Common myeloid progenitor, CD34-positive (primary cell): ENCODE data around the gene PTRH1.

Experiments
- CTCF ChIA-PET: fragments of 350-600 bp; sonication (Branson Sonifier 250); formaldehyde crosslinking; loops from one replicate; lab custom pipeline; 2021; ENCODE audit warnings: antibody characterized with exemption; lab: Charles Lee
- POLR2A ChIA-PET: fragments of 350-600 bp; sonication (Branson Sonifier 250); formaldehyde crosslinking; loops from one replicate; lab custom pipeline; 2021; ENCODE audit warnings: antibody characterized with exemption; lab: Charles Lee
- DNase-seq, 3 donors: peaks; one replicate each; pipeline versions ENCODE4 v3.0.0 to v3.0.0-alpha.2; 2013
- H3K27ac ChIP-seq, 2 experiments: 1 replicate in 1 of 2; 2 replicates in 1 of 2; pipeline ENCODE4 v1.7.0; 2013; ENCODE audit warnings: inconsistent platforms in 2 of 2, low read length in 2 of 2, mild to moderate bottlenecking in 2 of 2, low read depth in 1 of 2, moderate library complexity in 1 of 2; ENCODE audit not compliant: severe bottlenecking in 2 of 2, insufficient read depth in 1 of 2, poor library complexity in 1 of 2
- H3K27me3 ChIP-seq, 5 experiments: replicated peaks in 2 of 5; 1 replicate in 3 of 5; 2 replicates in 2 of 5; pipeline versions ENCODE4 v1.6.1 to v1.7.0; 2013; ENCODE audit warnings: low read length in 4 of 5, mild to moderate bottlenecking in 2 of 5, moderate library complexity in 2 of 5, inconsistent platforms in 1 of 5; ENCODE audit not compliant: insufficient read depth in 5 of 5, control insufficient read depth in 4 of 5
- H3K36me3 ChIP-seq, 4 experiments: 1 replicate in 2 of 4; 2 replicates in 2 of 4; pipeline versions ENCODE4 v1.6.1 to v1.7.0; 2013; ENCODE audit warnings: low read length in 3 of 4, control low read depth in 1 of 4, mild to moderate bottlenecking in 1 of 4; ENCODE audit not compliant: control insufficient read depth in 4 of 4, insufficient read depth in 4 of 4
- H3K4me1 ChIP-seq, 4 experiments: 1 replicate in 3 of 4; 2 replicates in 1 of 4; pipeline versions ENCODE4 v1.6.1 to v1.7.1; 2013; ENCODE audit warnings: low read length in 3 of 4, mild to moderate bottlenecking in 3 of 4, control low read depth in 1 of 4, inconsistent platforms in 1 of 4, moderate library complexity in 1 of 4; ENCODE audit not compliant: control insufficient read depth in 4 of 4, insufficient read depth in 4 of 4; ENCODE audit errors: control extremely low read depth in 1 of 4
- H3K4me3 ChIP-seq, 7 experiments: 1 replicate in 4 of 7; 2 replicates in 3 of 7; pipeline versions ENCODE4 v1.5.1 to v1.7.0; 2013; ENCODE audit warnings: mild to moderate bottlenecking in 7 of 7, low read length in 6 of 7, moderate library complexity in 6 of 7, inconsistent platforms in 2 of 7, low read depth in 2 of 7, control low read depth in 1 of 7; ENCODE audit not compliant: insufficient read depth in 4 of 7, control insufficient read depth in 1 of 7; ENCODE audit errors: extremely low read depth in 1 of 7
- H3K9me3 ChIP-seq, 5 experiments: 1 replicate in 4 of 5; 2 replicates in 1 of 5; pipeline versions ENCODE4 v1.6.1 to v1.7.1; 2013; ENCODE audit warnings: low read length in 4 of 5, mild to moderate bottlenecking in 2 of 5, inconsistent platforms in 1 of 5, low read depth in 1 of 5, moderate library complexity in 1 of 5; ENCODE audit not compliant: control insufficient read depth in 4 of 5, insufficient read depth in 2 of 5; ENCODE audit errors: control extremely low read depth in 1 of 5
- WGBS: methylation state at CpG from one replicate; pipeline ENCODE4 v1.1.5; 2013; ENCODE audit not compliant: insufficient coverage; 5-methylcytosine and 5-hydroxymethylcytosine counted together

The PTRH1 gene

GRCh38 chr9:127751269-127752054 is 36.0 kb upstream of the PTRH1 start:
- H3K27ac ChIP-seq: no peak overlapping the region
- H3K4me1 ChIP-seq: no peaks in the 10 kb centered on the region
- no peak overlapping the region for H3K4me3 ChIP-seq
- ChIA-PET POLR2A (no interaction called here), CTCF (interaction anchor here (1.1 to 1.9 kb wide), 2 partner anchors 14 to 119 kb away, joined by 3 to 4 read pairs; no protein-coding TSS in a partner anchor)
- H3K9me3 ChIP-seq: no peaks in the 10 kb centered on the region
- WGBS: 94% methylated on average over 4 of the region's 10 CpGs
- H3K36me3 ChIP-seq: peaks cover 23 to 84% (median 68%) of the 10 kb centered on the region in 4 experiments
- no peak for DNase-seq
- no peaks in the 10 kb centered on the region for H3K27me3 ChIP-seq

- no peaks in the 10 kb centered on the region for H3K9me3 ChIP-seq
- H3K4me1 ChIP-seq: no peaks in the 10 kb centered on the region
- H3K4me3 ChIP-seq: no peak overlapping the region
- H3K36me3 ChIP-seq: peaks cover 31 to 90% (median 77%) of the 10 kb centered on the region in 4 experiments
- no peaks in the 10 kb centered on the region for H3K27me3 ChIP-seq
- ChIA-PET POLR2A (no interaction called here), CTCF (interaction anchor here (1.9 to 2.1 kb wide), 2 partner anchors 15 to 121 kb away, joined by 4 to 6 read pairs; no protein-coding TSS in a partner anchor)
- 95% methylated on average over 25 of the region's 26 CpGs for WGBS
- no peak overlapping the region for H3K27ac ChIP-seq
- DNase-seq: no peak
These were observed 33.8 kb upstream of the PTRH1 start for GRCh38 chr9:127749090-127749787.

GRCh38 chr9:127746959-127747569 is 31.6 kb upstream of the PTRH1 start:
- peaks cover 31 to 88% (median 74%) of the 10 kb centered on the region in 4 experiments for H3K36me3 ChIP-seq
- POLR2A ChIA-PET: interaction anchor here (0.6 kb wide), 1 partner anchor 39 kb away, joined by 3 read pairs; the partner anchor contains the start of gene CDK9
- H3K27me3 ChIP-seq: no peaks in the 10 kb centered on the region
- DNase-seq: no peak
- no peak overlapping the region for H3K27ac ChIP-seq
- H3K4me1 ChIP-seq: no peaks in the 10 kb centered on the region
- 96% methylated on average over 12 of the region's 15 CpGs for WGBS
- H3K4me3 ChIP-seq: no peak overlapping the region
- no peaks in the 10 kb centered on the region for H3K9me3 ChIP-seq
- CTCF ChIA-PET: interaction anchor here (1.4 kb wide), 2 partner anchors 9 to 37 kb away, joined by 3 to 6 read pairs; no protein-coding TSS in a partner anchor

GRCh38 chr9:127744398-127745110 is 29.1 kb upstream of the PTRH1 start:
- H3K27me3 ChIP-seq: no peaks in the 10 kb centered on the region
- CTCF ChIA-PET: interaction anchor here (0.8 to 2.4 kb wide), 5 partner anchors 7 to 40 kb away, joined by 3 to 13 read pairs (median 4); partner anchors contain the start of gene TOR2A
- peaks cover 24 to 90% (median 68%) of the 10 kb centered on the region in 4 experiments for H3K36me3 ChIP-seq
- H3K4me1 ChIP-seq: no peaks in the 10 kb centered on the region
- DNase-seq: no peak
- no peak overlapping the region for H3K4me3 ChIP-seq
- POLR2A ChIA-PET: interaction anchor here (0.5 to 0.6 kb wide), 4 partner anchors 9 to 771 kb away, joined by 3 read pairs; partner anchors contain the start of gene TOR2A
- no peak overlapping the region for H3K27ac ChIP-seq
- no peaks in the 10 kb centered on the region for H3K9me3 ChIP-seq
- 96% methylated on average over 10 of the region's 19 CpGs for WGBS

GRCh38 chr9:127742435-127743088 is 27.1 kb upstream of the PTRH1 start:
- H3K36me3 ChIP-seq: peaks cover 19 to 87% (median 61%) of the 10 kb centered on the region in 4 experiments
- ChIA-PET CTCF (interaction anchor here (1.1 to 1.3 kb wide), 2 partner anchors 28 to 36 kb away, joined by 4 to 5 read pairs; partner anchors contain the start of gene SH2D3C), POLR2A (no interaction called here)
- no peaks in the 10 kb centered on the region for H3K4me1 ChIP-seq
- DNase-seq: peak in 1 of 3 donors; percentile 27
- no peak overlapping the region for H3K4me3 ChIP-seq
- no peaks in the 10 kb centered on the region for H3K9me3 ChIP-seq
- no peak overlapping the region for H3K27ac ChIP-seq
- WGBS: 97% methylated on average over 32 of the region's 33 CpGs
- no peaks in the 10 kb centered on the region for H3K27me3 ChIP-seq

- no peak for DNase-seq
- CTCF ChIA-PET: interaction anchor here (1.1 to 1.3 kb wide), 2 partner anchors 29 to 37 kb away, joined by 4 to 5 read pairs; partner anchors contain the start of gene SH2D3C
These were observed 26.5 kb upstream of the PTRH1 start for GRCh38 chr9:127741831-127742434.

More at GRCh38 chr9:127741831-127742434, 26.5 kb upstream of the PTRH1 start:
- 98% methylated on average over 33 of the region's 38 CpGs for WGBS
- H3K27me3 ChIP-seq: no peaks in the 10 kb centered on the region
- H3K4me3 ChIP-seq: no peak overlapping the region
- no peaks in the 10 kb centered on the region for H3K9me3 ChIP-seq
- peaks cover 19 to 81% (median 55%) of the 10 kb centered on the region in 4 experiments for H3K36me3 ChIP-seq
- no peaks in the 10 kb centered on the region for H3K4me1 ChIP-seq
- no peak overlapping the region for H3K27ac ChIP-seq
- POLR2A ChIA-PET: no interaction called here
